Measurements from ENCODE around the gene RHOG. TPM values are rescaled to one million over a fixed set of nuclear protein-coding genes. Genes with fewer than 3 reads are reported as not detected.

RHOG gene
- total and polyA plus RNA-seq, 9 of the 15 experiments (the other 6 are each of a cell fraction or from before 2014, with no cell fraction given) = 22.6 to 162 (median 80.3) TPM

- no peak for TF ChIP-seq POU5F1 (IDR thresholded peaks at IDR 0.05; ENCODE audit: borderline replicate concordance, low read depth, low read length, partially characterized antibody)
- TF ChIP-seq HMG20A (CRISPR knock-in tag; conservative IDR thresholded peaks at IDR 0.05) = no peak
- no peak for TF ChIP-seq ETS2 (tag; IDR thresholded peaks at IDR 0.05; ENCODE audit: borderline replicate concordance, poor library complexity, severe bottlenecking)
- TF ChIP-seq ZNF583 (CRISPR knock-in tag; IDR thresholded peaks at IDR 0.05) = no peak
- 0 out of 2 replicates have a peak, but pooled peaks have one; percentile 11 for TF ChIP-seq FOXM1 (IDR thresholded peaks at IDR 0.05; ENCODE audit: low read depth)
- TF ChIP-seq FOXM1 (CRISPR knock-in tag; IDR thresholded peaks at IDR 0.05; ENCODE audit: low read depth) = no peak
- TF ChIP-seq ZNF277 (CRISPR knock-in tag; IDR thresholded peaks at IDR 0.05; ENCODE audit: borderline replicate concordance) = no peak
- peak; percentile 57; the same call in 1 of the 2 replicates for TF ChIP-seq KLF16 (IDR thresholded peaks at IDR 0.05)
- TF ChIP-seq XRCC3 (IDR thresholded peaks at IDR 0.05) = no peak
Observed at GRCh38 chr11:3854977-3855807, 14.4 kb upstream of the RHOG start, which contains the start of gene STIM1 (continued).

Measured in K562 (cell line).